Measurements from ENCODE around the gene SPO11.

GRCh38 chr20:57370316-57370715 is 40.7 kb downstream of the SPO11 start:
- TF ChIP-seq YY1 (IDR thresholded peaks at IDR 0.05; ENCODE audit: insufficient read depth, insufficient read length) (no peak), SUZ12 (IDR thresholded peaks at IDR 0.05; ENCODE audit: extremely low read depth, insufficient read depth, insufficient read length) (no peak), ZNF274 (IDR thresholded peaks at IDR 0.05; ENCODE audit: low read depth, low read length) (no peak)

Measured in NT2/D1 (cell line).